Measurements from ENCODE around the gene RABEPK. TPM values are rescaled to one million over a fixed set of nuclear protein-coding genes. Genes with fewer than 3 reads are reported as not detected.
"Not testable (repeated sequence)": the region's sequence is repeated elsewhere in the genome, so short reads cannot be mapped to it uniquely, and the experiment has no call there.

RABEPK gene
- total and polyA plus RNA-seq, 2 experiments from 2014 or later: 25.0 to 38.9 TPM

GRCh38 chr9:125180876-125181275 lies 19.5 kb upstream of the RABEPK start:
- no peak overlapping the region for H3K4me3 ChIP-seq
- no peak for DNase-seq
- no peak overlapping the region for H3K9ac ChIP-seq
- in situ Hi-C loops (cut with MboI): no loop called here
- no peak overlapping the region for H3K27ac ChIP-seq
- H3K36me3 ChIP-seq (ENCODE audit: low read depth): no peaks in the 10 kb centered on the region
- TF ChIP-seq EZH2phosphoT487 (IDR thresholded peaks at IDR 0.05; ENCODE audit: insufficient read depth, low read depth): no peak
- no peak for TF ChIP-seq EZH2 (IDR thresholded peaks at IDR 0.05; ENCODE audit: insufficient read depth, poor library complexity, severe bottlenecking)
- no peak overlapping the region for H2AFZ ChIP-seq
- H3K27me3 ChIP-seq (replicated peaks; ENCODE audit: insufficient read depth): no peaks in the 10 kb centered on the region
- H3K79me2 ChIP-seq (ENCODE audit: insufficient read depth): peaks cover 100% of the 10 kb centered on the region
- WGBS, 2 experiments (ENCODE audit: low coverage in 1 of 2, low lambda C conversion rate in 2 of 2, missing lambda C conversion rate in 2 of 2): 85 to 88% methylated on average over 9 of the region's 9 CpGs
- no peaks in the 10 kb centered on the region for H3K9me2 ChIP-seq (ENCODE audit: insufficient read depth)
- H3K9me3 ChIP-seq (ENCODE audit: low read depth): no peaks in the 10 kb centered on the region
- H3K4me2 ChIP-seq (ENCODE audit: unreplicated experiment): no peak overlapping the region
- no peaks in the 10 kb centered on the region for H4K20me1 ChIP-seq (ENCODE audit: insufficient read depth)
- peaks cover 7% of the 10 kb centered on the region; the same call in 1 of the 2 replicates for H3F3A ChIP-seq (ENCODE audit: insufficient read depth)
- H3K4me1 ChIP-seq (ENCODE audit: insufficient read depth): peaks cover 12% of the 10 kb centered on the region

- in situ Hi-C loops (cut with MboI); H4K20me1 ChIP-seq (ENCODE audit: insufficient read depth): not testable (repeated sequence)
- WGBS, 2 experiments (ENCODE audit: low coverage in 1 of 2, low lambda C conversion rate in 2 of 2, missing lambda C conversion rate in 2 of 2): 95 to 96% methylated on average over 4 of the region's 4 CpGs
Observed at GRCh38 chr9:125181756-125182155, 18.6 kb upstream of the RABEPK start.

GRCh38 chr9:125183054-125183453 lies 17.3 kb upstream of the RABEPK start:
- no peak for DNase-seq
- no peaks in the 10 kb centered on the region for H3F3A ChIP-seq (ENCODE audit: insufficient read depth)
- H3K9me2 ChIP-seq (ENCODE audit: insufficient read depth): no peaks in the 10 kb centered on the region
- H3K9me3 ChIP-seq (ENCODE audit: low read depth): no peaks in the 10 kb centered on the region
- no peak for TF ChIP-seq EZH2 (IDR thresholded peaks at IDR 0.05; ENCODE audit: insufficient read depth, poor library complexity, severe bottlenecking)
- H4K20me1 ChIP-seq (ENCODE audit: insufficient read depth): no peaks in the 10 kb centered on the region
- H3K4me3 ChIP-seq: no peak overlapping the region
- H3K27ac ChIP-seq: no peak overlapping the region
- no peaks in the 10 kb centered on the region for H3K27me3 ChIP-seq (replicated peaks; ENCODE audit: insufficient read depth)
- no peaks in the 10 kb centered on the region for H3K36me3 ChIP-seq (ENCODE audit: low read depth)
- 77 to 78% methylated on average over 2 of the region's 2 CpGs for WGBS, 2 experiments (ENCODE audit: low coverage in 1 of 2, low lambda C conversion rate in 2 of 2, missing lambda C conversion rate in 2 of 2)
- H3K79me2 ChIP-seq (ENCODE audit: insufficient read depth): peaks cover 100% of the 10 kb centered on the region
- H3K4me2 ChIP-seq (ENCODE audit: unreplicated experiment): no peak overlapping the region
- H3K4me1 ChIP-seq (ENCODE audit: insufficient read depth): no peaks in the 10 kb centered on the region
- in situ Hi-C loops (cut with MboI): no loop called here
- H3K9ac ChIP-seq: no peak overlapping the region
- H2AFZ ChIP-seq: no peak overlapping the region

More at GRCh38 chr9:125181756-125182155, 18.6 kb upstream of the RABEPK start:
- not testable (repeated sequence) for DNase-seq; H3K36me3 ChIP-seq (ENCODE audit: low read depth); H3K27me3 ChIP-seq (replicated peaks; ENCODE audit: insufficient read depth); H3K4me2 ChIP-seq (ENCODE audit: unreplicated experiment); H3K4me3 ChIP-seq; H3F3A ChIP-seq (ENCODE audit: insufficient read depth); H3K9me3 ChIP-seq (ENCODE audit: low read depth); H3K27ac ChIP-seq; H3K9me2 ChIP-seq (ENCODE audit: insufficient read depth); H3K9ac ChIP-seq; H2AFZ ChIP-seq; H3K4me1 ChIP-seq (ENCODE audit: insufficient read depth)
- peaks cover 100% of the 10 kb centered on the region for H3K79me2 ChIP-seq (ENCODE audit: insufficient read depth)

GRCh38 chr9:125183561-125183960 lies 16.8 kb upstream of the RABEPK start:
- in situ Hi-C loops (cut with MboI): no loop called here
- H3K9ac ChIP-seq: no peak overlapping the region
- H3K27ac ChIP-seq: no peak overlapping the region
- H3K36me3 ChIP-seq (ENCODE audit: low read depth): no peaks in the 10 kb centered on the region
- no peaks in the 10 kb centered on the region for H3F3A ChIP-seq (ENCODE audit: insufficient read depth)
- H3K27me3 ChIP-seq (replicated peaks; ENCODE audit: insufficient read depth): no peaks in the 10 kb centered on the region
- DNase-seq: no peak
- H3K4me3 ChIP-seq: no peak overlapping the region
- peaks cover 100% of the 10 kb centered on the region for H3K79me2 ChIP-seq (ENCODE audit: insufficient read depth)
- TF ChIP-seq EZH2phosphoT487 (IDR thresholded peaks at IDR 0.05; ENCODE audit: insufficient read depth, low read depth) (no peak), EZH2 (IDR thresholded peaks at IDR 0.05; ENCODE audit: insufficient read depth, poor library complexity, severe bottlenecking) (no peak)
- peaks cover 3% of the 10 kb centered on the region; the same call in 1 of the 2 replicates for H3K4me1 ChIP-seq (ENCODE audit: insufficient read depth)
- 98 to 100% methylated on average over 2 of the region's 2 CpGs for WGBS, 2 experiments (ENCODE audit: low coverage in 1 of 2, low lambda C conversion rate in 2 of 2, missing lambda C conversion rate in 2 of 2)
- no peaks in the 10 kb centered on the region for H4K20me1 ChIP-seq (ENCODE audit: insufficient read depth)
- no peak overlapping the region for H3K4me2 ChIP-seq (ENCODE audit: unreplicated experiment)
- H3K9me2 ChIP-seq (ENCODE audit: insufficient read depth): no peaks in the 10 kb centered on the region
- no peak overlapping the region for H2AFZ ChIP-seq
- H3K9me3 ChIP-seq (ENCODE audit: low read depth): no peaks in the 10 kb centered on the region

GRCh38 chr9:125189011-125189360 lies 11.4 kb upstream of the RABEPK start:
- Histone ChIP-seq H3K4me1 (ENCODE audit: insufficient read depth) (peaks cover 8% of the 10 kb centered on the region; the same call in 1 of the 2 replicates), H3K9me2 (ENCODE audit: insufficient read depth) (no peaks in the 10 kb centered on the region), H3K36me3 (ENCODE audit: low read depth) (no peaks in the 10 kb centered on the region), H3K4me3 (peak overlapping the region; percentile 89), H3K27me3 (replicated peaks; ENCODE audit: insufficient read depth) (no peaks in the 10 kb centered on the region), H3F3A (ENCODE audit: insufficient read depth) (no peaks in the 10 kb centered on the region), H3K27ac (peak overlapping the region; percentile 80), H4K20me1 (ENCODE audit: insufficient read depth) (no peaks in the 10 kb centered on the region), H3K9ac (peak overlapping the region; percentile 99), H3K4me2 (ENCODE audit: unreplicated experiment) (peak overlapping the region; percentile 91), H3K79me2 (ENCODE audit: insufficient read depth) (peaks cover 71% of the 10 kb centered on the region), H3K9me3 (ENCODE audit: low read depth) (no peaks in the 10 kb centered on the region), H2AFZ (peak overlapping the region; percentile 99)
- TF ChIP-seq EZH2 (IDR thresholded peaks at IDR 0.05; ENCODE audit: insufficient read depth, poor library complexity, severe bottlenecking): no peak
- no peak for TF ChIP-seq EZH2phosphoT487 (IDR thresholded peaks at IDR 0.05; ENCODE audit: insufficient read depth, low read depth)
- in situ Hi-C loops (cut with MboI): no loop called here
- DNase-seq: peak; percentile 49
- WGBS, 2 experiments (ENCODE audit: low coverage in 1 of 2, low lambda C conversion rate in 2 of 2, missing lambda C conversion rate in 2 of 2): 0 to 5% methylated on average over 21 to 26 of the region's 26 CpGs
